GM19452 (cell line): Measurements from ENCODE around the gene DOCK10.

Source experiments
- ATAC-seq: cut with Tn5 transposase; IDR thresholded peaks from one replicate; pipeline ENCODE4 v1.9.1; 2021; ENCODE audit not compliant: unreplicated experiment

Gene DOCK10

DNA sequence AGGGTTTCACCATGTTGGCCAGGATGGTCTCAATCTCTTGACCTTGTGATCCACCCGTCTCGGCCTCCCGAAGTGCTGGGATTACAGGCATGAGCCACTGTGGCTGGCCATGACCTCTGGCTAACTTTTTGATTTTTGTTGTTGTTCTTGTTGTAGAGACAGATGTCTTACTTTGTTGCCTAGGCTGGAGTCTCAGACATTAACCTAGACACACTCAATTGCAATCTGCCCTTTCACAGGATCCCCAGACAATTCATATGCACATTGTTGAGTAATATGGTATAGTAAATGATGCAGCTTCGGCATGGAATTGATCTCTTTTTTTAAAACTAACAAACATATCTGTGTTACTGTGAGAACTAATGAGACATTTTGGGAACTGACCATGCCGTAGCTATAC is 195.6 kb downstream of the DOCK10 start:
- no peak for ATAC-seq

GRCh38 chr2:224846161-224846560 is 196.1 kb downstream of the DOCK10 start:
- ATAC-seq = no peak

DNA sequence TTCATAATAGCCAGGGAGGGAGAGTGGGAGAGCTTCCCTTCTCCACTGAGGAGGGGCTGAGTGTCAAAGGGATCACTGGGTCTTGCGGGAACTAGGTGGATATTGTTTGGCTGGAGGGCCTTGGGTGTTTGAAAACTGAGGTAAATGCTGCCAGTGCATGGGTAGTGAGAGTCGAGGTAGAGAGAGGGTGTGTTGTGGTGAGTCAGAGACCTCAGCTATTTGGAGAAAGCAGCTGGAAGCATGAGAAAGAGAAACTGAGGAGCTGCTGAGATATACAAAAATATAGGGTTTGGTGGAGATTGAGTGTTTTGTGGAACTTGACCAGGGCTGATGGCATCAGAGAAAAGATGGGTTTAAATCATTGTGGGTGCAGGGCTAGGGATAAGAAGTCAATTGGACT is 199.1 kb downstream of the DOCK10 start:
- ATAC-seq = no peak

- no peak for ATAC-seq
Observed at GRCh38 chr2:224841910-224842309, 200.4 kb downstream of the DOCK10 start.

DNA sequence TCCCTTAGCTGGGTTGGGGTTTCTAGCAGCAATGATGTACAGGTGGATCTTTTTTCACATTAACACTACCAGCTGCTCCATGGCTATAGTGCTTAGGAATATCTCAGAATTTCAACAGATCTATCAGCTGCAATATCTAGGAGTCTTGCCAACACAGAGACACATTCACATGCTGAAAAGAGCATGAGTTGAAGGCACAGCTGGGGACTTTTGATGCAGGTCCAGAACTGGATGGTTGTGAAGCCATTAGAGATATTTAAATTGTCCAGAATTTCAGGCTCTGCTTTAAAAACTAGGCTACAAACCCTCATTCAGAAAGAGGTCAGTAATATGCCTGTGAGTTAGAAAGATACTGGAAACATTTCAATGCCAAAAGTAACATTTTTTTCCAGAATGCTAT is 203.9 kb downstream of the DOCK10 start:
- ATAC-seq = no peak

DNA sequence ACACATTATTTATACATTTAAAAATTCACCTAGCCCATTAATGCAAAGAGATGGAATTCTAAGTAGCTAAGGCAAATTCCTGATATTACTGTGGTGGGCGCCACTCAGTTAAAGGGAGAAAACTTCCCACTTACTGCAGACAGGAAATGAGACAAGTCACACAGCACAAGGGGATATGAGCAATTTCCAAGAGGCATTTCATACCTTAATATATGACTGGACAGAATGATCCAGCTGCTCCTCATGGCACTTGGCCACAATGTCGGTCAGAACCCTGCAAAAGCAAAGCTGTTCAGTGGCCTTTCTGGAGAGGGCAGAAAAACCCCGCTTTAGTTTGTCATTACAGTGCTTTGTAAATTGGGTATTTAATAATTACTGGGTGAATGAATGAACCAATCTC is 204.7 kb downstream of the DOCK10 start:
- ATAC-seq = no peak

- ATAC-seq = no peak
Observed at GRCh38 chr2:224837066-224837465, 205.2 kb downstream of the DOCK10 start.

DNA sequence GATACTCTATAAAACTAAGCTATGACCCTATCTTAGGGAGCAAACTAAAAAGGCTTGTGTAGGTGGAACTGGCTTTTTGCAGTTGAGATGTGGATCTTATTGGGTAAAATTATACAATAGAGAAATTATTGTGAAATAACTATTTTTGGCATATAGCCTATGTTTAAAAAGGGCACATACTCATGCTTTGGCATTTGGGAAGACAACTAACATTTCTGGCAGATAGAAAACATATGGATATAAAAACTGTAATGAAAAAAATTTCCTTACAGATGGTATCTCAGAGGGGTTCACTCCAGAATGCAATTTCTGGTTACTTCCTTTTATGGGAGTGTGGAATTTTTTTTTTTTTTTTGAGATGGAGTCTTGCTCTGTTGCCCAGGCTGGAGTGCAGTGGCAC is 206.0 kb downstream of the DOCK10 start:
- ATAC-seq = no peak

- ATAC-seq = no peak
Observed at GRCh38 chr2:224835405-224835804, 206.9 kb downstream of the DOCK10 start.

- ATAC-seq = no peak
Observed at GRCh38 chr2:224833986-224834385, 208.3 kb downstream of the DOCK10 start.

DNA sequence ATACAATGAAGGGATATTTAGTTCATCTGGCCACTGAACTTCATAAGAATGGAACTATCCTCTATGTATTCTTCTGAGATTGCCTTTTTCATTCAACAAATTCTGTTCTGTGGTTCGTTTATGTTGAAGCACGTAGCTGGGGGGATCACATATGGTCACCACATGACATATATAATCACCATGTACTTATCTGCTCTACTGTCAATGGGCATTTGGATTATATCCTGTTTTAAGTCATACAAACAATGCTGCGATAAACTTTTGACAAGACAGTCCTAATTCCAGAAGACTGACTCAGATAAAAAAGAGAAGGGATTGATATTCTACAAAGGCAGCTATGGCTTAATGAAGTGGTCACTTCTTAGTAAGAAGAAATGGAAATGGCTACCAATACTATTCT is 210.1 kb downstream of the DOCK10 start:
- ATAC-seq = no peak

DNA sequence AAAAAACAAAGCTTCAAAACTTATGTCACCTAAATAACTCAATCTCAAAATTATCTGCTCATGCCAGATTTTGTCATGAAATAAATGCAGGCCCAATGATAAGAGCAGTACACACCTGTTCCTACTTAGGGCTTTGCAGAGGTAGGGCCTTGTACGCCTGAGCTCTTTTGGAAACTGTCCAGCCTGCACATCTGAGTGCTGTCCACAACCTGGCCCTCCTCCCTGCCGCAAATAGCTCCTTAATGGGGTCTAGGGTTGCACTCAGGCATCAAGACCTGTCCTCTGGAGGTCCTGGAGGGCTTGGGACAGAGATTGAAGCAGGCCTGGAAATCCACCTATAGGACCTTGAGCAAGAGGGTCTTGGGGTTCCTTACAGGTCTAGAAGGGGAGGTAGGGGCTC is 210.7 kb downstream of the DOCK10 start:
- no peak for ATAC-seq

DNA sequence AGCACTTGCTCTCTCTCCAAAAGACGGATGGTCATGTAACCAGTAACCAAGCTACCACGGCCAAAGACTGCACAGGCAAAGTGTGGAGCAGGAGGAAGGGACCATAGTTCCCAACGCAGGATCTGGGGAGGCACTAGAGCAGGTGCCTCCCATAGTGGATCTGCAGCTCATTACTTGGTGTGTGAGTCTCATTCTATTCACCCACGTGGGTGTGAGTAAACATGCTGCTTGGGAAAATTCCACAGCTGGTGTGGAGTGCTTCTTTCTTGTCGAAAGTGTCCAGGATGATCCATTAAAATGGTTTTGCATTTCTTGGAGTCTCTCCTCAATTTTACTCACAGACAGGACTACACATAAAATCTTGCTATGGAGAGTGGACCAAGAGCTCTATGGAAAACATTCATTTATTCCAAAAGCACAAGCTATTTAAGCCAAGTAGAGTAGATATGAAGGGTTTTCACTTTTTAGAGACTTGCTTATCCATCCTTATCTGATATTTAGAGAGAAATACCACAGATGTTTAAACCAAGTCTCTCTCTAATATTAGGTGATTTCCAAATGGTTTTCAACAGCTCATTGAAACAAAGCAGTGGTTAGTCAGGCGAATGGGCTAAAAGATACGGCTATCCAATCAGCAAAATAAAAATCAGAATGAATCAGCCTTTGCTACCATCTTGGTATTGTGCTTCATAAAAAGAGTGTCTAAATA is 221.8 kb downstream of the DOCK10 start:
- ATAC-seq = no peak

DNA sequence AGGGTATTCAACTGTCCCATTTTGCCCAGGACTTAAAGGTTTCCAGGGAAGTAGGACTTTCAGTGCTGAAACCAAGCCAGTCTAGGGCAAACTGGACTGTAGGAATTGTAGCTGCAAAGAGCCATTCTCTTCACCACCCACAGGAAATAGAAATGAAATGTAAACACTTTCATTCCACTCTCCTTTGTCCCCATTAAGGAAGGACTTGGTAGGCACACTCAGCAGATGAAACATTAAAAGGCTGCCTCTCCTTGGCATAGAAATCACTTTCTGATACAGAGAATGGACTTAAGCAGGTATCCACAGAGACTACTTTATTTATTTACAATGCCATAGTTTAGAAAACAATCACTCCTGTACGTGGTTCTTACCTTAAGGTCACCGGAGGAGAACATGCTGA is 223.2 kb downstream of the DOCK10 start:
- no peak for ATAC-seq

GRCh38 chr2:224817676-224818075 is 224.6 kb downstream of the DOCK10 start:
- ATAC-seq = no peak

- ATAC-seq = no peak
Observed at GRCh38 chr2:224816816-224817215, 225.5 kb downstream of the DOCK10 start.

- no peak for ATAC-seq
Observed at GRCh38 chr2:224813578-224813977, 228.7 kb downstream of the DOCK10 start.

- no peak for ATAC-seq
Observed at GRCh38 chr2:224807153-224807964, 234.9 kb downstream of the DOCK10 start.

DNA sequence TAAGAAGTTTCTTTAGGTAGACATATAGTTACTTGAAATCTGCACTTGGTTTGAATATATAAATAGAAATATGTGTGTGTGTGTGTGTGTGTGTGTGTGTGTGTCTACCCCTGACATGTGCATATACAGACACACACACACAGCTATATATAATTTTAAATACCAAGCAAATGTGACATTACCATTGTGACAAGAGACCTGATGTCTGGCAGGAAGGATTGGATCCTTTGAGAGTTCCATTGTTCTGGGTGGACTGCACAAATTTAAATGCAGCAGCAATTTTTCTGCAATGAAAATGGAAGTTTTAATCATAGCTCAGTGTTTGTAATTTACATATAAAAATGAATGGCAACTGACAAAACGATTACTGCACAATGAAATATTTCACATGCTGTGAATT is 238.3 kb downstream of the DOCK10 start:
- ATAC-seq = no peak

DNA sequence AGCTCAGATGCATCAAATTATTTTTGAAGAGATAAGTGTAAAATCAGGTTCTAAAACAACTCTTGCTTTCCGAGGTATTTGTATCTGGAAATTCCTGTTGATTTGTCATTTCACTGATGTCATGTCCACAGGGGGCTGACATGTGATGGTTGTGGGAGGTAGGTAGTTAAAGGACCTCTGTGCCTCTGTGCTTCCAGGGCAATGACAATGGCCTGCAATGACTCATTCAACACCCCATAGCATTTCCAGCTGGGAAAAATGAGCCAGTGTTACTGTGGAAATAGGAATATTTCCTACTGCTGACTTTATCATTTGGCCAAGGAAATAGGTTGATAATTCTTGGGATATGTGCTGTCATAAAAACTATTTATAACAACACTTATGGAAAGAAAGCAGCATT is 239.9 kb downstream of the DOCK10 start:
- no peak for ATAC-seq

DNA sequence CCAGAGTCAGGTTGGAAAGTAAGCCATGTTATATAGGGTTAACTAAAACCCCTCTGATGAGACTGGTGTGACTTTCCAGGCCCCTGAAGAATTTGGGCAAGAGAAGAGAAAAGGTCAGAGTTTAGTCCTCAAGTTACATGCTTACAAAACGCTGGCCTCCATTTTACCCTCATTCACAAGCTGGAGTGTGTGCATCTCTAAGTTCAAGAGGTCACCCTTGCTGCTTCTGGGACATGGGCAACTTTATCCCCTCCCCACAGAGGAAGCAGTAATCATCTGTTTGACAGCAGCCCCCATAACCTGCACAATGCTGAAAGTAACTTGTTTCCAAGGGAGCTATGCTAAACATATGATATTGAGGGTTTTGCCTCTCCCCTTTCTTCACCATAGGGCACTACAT is 240.9 kb downstream of the DOCK10 start:
- no peak for ATAC-seq

- ATAC-seq = no peak
Observed at GRCh38 chr2:224799691-224800090, 242.6 kb downstream of the DOCK10 start.

DNA sequence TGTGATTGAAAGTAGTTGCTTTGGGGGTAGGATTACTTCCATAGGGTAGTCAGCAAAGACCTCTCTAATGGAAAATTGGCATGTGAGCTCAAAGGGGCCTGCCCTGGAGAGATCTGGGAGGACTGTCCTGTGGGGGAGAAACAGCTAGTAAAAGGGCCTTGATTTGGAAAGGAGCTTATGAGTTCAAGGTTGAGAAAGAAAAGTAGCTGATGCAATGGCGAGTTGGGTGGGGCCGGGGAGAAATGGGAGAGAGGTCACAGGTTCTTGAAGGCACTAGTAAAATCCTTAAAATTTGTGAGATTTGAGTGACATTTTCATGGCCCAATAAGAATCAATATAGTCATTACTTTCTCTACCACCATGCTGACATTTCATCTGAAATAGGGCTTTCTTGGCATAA is 244.1 kb downstream of the DOCK10 start:
- no peak for ATAC-seq
